Measurements from ENCODE around the gene SUMF1. TPM values are rescaled to one million over a fixed set of nuclear protein-coding genes. Genes with fewer than 3 reads are reported as not detected.

The SUMF1 gene
- total and polyA plus RNA-seq, 4 donors: 23.3 to 35.8 (median 28.4) TPM

DNA sequence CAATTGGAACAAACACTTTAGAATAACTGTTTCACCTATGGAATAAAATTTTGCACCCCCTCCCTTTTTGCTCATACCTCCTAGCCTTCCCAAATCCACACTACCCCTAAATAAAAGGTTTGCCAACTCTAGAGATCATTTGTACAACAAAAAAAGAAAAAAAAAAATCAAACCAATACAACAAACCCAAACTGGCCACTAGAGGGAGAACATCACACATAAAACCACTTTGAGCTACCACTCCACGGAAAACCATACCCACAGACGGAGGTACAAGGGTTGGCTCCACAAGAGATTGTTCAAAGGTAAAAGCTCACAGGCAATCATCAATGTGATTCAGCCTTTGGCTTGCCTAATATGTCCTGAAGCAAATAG lies 116.3 kb downstream of the SUMF1 start:
- no peak for DNase-seq
- WGBS, 2 donors: 0% methylated on average over 2 of the region's 2 CpGs
- Histone ChIP-seq H3K36me3 (ENCODE audit: control insufficient read depth in 1 of 2, insufficient read depth in 2 of 2, low read length in 1 of 2) (no peaks in the 10 kb centered on the region), H3K27ac (ENCODE audit: low read depth in 1 of 2, low read length in 2 of 2) (peak overlapping the region in 1 of 2 donors; percentile 67), H3K9me3 (ENCODE audit: control insufficient read depth, low read length) (no peaks in the 10 kb centered on the region), H3K4me3 (ENCODE audit: low read length in 2 of 2) (peak overlapping the region; percentile 35 to 40), H3K27me3 (ENCODE audit: control insufficient read depth in 1 of 2, insufficient read depth in 2 of 2, low read length in 1 of 2) (no peaks in the 10 kb centered on the region), H3K4me1 (ENCODE audit: control insufficient read depth in 1 of 2, insufficient read depth in 2 of 2, low read length in 2 of 2) (no peaks in the 10 kb centered on the region)
- intact Hi-C loops (cut with DNase I): loop anchor here (1.0 to 10.0 kb wide), 7 partner anchors 54 to 283 kb away; partner anchors contain the start of gene ITPR1 (in 2 of the 2)
- peak; percentile 94 for ATAC-seq (ENCODE audit: low FRiP score)

GRCh38 chr3:4343258-4343657 lies 123.8 kb downstream of the SUMF1 start:
- Histone ChIP-seq H3K36me3 (ENCODE audit: control insufficient read depth in 1 of 2, insufficient read depth in 2 of 2, low read length in 1 of 2) (no peaks in the 10 kb centered on the region), H3K27ac (ENCODE audit: low read depth in 1 of 2, low read length in 2 of 2) (no peak overlapping the region), H3K4me3 (ENCODE audit: low read length in 2 of 2) (no peak overlapping the region), H3K9me3 (ENCODE audit: control insufficient read depth, low read length) (no peaks in the 10 kb centered on the region), H3K4me1 (ENCODE audit: control insufficient read depth in 1 of 2, insufficient read depth in 2 of 2, low read length in 2 of 2) (peaks cover 0 to 3% of the 10 kb centered on the region in 2 donors), H3K27me3 (ENCODE audit: control insufficient read depth in 1 of 2, insufficient read depth in 2 of 2, low read length in 1 of 2) (no peaks in the 10 kb centered on the region)
- intact Hi-C loops (cut with DNase I): no loop called here
- DNase-seq: no peak
- 88 to 95% methylated on average over 1 of the region's 1 CpG for whole genome bisulfite sequencing, 2 donors
- no peak for ATAC-seq (ENCODE audit: low FRiP score)

GRCh38 chr3:4341336-4341675 lies 125.8 kb downstream of the SUMF1 start:
- peaks cover 1 to 3% of the 10 kb centered on the region in 2 donors for H3K4me1 ChIP-seq (ENCODE audit: control insufficient read depth in 1 of 2, insufficient read depth in 2 of 2, low read length in 2 of 2)
- DNase-seq: no peak
- no peak for ATAC-seq (ENCODE audit: low FRiP score)
- no peak overlapping the region for H3K4me3 ChIP-seq (ENCODE audit: low read length in 2 of 2)
- no peaks in the 10 kb centered on the region for H3K36me3 ChIP-seq (ENCODE audit: control insufficient read depth in 1 of 2, insufficient read depth in 2 of 2, low read length in 1 of 2)
- intact Hi-C loops (cut with DNase I): no loop called here
- no peak overlapping the region for H3K27ac ChIP-seq (ENCODE audit: low read depth in 1 of 2, low read length in 2 of 2)
- H3K9me3 ChIP-seq (ENCODE audit: control insufficient read depth, low read length): no peaks in the 10 kb centered on the region
- no peaks in the 10 kb centered on the region for H3K27me3 ChIP-seq (ENCODE audit: control insufficient read depth in 1 of 2, insufficient read depth in 2 of 2, low read length in 1 of 2)

DNA sequence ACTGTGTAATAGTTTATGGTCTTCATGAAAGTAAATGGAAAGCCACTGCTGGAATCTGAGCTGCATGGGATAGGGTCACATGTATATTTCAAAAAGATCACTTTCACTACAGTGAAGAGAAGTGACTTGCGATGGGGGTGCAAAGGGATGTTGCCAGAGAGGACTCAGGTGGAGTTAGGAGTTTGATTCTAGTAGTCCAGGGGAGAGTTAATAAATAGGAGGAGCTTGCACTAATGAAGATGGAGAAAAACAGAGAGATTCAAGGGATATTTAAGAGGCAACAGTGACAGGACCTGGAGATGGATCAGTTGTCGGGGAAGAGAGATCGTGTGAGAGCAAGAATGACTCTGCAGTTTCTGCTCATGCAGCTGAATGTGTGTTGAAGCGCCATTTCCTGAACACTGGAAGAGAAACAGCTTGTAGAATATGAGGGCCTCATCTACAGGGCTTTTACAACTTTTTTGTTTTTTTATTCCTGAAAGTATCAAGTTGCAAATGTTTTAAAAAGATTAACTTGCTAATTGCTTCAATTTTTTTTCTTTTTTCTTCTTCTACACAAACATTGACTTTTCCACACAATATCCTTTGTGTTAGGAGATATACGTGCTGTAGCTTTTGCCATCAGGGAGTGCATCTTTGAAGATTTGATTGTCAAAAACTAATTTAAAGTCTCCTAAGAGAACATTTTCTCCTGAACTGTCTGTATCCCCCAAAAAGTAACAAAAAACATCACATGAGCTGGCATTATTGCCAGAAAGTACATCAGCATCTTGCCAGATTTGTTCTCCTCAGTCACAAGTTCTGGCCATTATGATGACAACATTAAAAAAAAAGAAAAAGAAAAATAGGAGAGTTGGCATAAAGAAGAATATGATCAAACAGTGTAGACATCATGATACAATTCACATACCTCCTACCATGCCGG lies 126.4 kb downstream of the SUMF1 start:
- DNase-seq: no peak
- WGBS, 2 donors: 30 to 36% methylated on average over 6 of the region's 6 CpGs
- Histone ChIP-seq H3K27ac (ENCODE audit: low read depth in 1 of 2, low read length in 2 of 2) (peak overlapping the region in 1 of 2 donors; percentile 4), H3K4me1 (ENCODE audit: control insufficient read depth in 1 of 2, insufficient read depth in 2 of 2, low read length in 2 of 2) (peaks cover 1 to 3% of the 10 kb centered on the region in 2 donors), H3K4me3 (ENCODE audit: low read length in 2 of 2) (no peak overlapping the region), H3K36me3 (ENCODE audit: control insufficient read depth in 1 of 2, insufficient read depth in 2 of 2, low read length in 1 of 2) (no peaks in the 10 kb centered on the region), H3K9me3 (ENCODE audit: control insufficient read depth, low read length) (no peaks in the 10 kb centered on the region), H3K27me3 (ENCODE audit: control insufficient read depth in 1 of 2, insufficient read depth in 2 of 2, low read length in 1 of 2) (no peaks in the 10 kb centered on the region)
- intact Hi-C loops (cut with DNase I): no loop called here
- ATAC-seq (ENCODE audit: low FRiP score): peak; percentile 67

DNA sequence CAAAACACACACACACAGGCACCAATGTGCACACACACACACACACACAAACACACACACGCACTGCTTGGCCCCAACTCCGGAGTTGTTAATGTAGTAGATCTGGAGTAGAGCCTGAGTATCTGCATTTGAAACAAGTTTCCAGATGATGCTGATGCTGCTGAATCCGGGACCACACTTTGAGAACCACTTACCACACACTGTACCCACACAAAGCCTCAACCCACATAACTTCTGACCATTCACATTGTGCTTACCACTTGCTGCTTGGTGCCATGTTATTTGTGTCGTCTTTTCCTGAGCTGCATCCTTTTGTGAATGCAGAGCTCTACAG lies 127.0 kb downstream of the SUMF1 start:
- 95 to 98% methylated on average over 4 of the region's 4 CpGs for WGBS, 2 donors
- intact Hi-C loops (cut with DNase I): no loop called here
- H3K4me1 ChIP-seq (ENCODE audit: control insufficient read depth in 1 of 2, insufficient read depth in 2 of 2, low read length in 2 of 2): peaks cover 1 to 3% of the 10 kb centered on the region in 2 donors
- no peak overlapping the region for H3K4me3 ChIP-seq (ENCODE audit: low read length in 2 of 2)
- DNase-seq (no peak), ATAC-seq (ENCODE audit: low FRiP score) (no peak)
- H3K36me3 ChIP-seq (ENCODE audit: control insufficient read depth in 1 of 2, insufficient read depth in 2 of 2, low read length in 1 of 2): no peaks in the 10 kb centered on the region
- H3K27ac ChIP-seq (ENCODE audit: low read depth in 1 of 2, low read length in 2 of 2): no peak overlapping the region
- H3K9me3 ChIP-seq (ENCODE audit: control insufficient read depth, low read length): no peaks in the 10 kb centered on the region
- H3K27me3 ChIP-seq (ENCODE audit: control insufficient read depth in 1 of 2, insufficient read depth in 2 of 2, low read length in 1 of 2): no peaks in the 10 kb centered on the region

DNA sequence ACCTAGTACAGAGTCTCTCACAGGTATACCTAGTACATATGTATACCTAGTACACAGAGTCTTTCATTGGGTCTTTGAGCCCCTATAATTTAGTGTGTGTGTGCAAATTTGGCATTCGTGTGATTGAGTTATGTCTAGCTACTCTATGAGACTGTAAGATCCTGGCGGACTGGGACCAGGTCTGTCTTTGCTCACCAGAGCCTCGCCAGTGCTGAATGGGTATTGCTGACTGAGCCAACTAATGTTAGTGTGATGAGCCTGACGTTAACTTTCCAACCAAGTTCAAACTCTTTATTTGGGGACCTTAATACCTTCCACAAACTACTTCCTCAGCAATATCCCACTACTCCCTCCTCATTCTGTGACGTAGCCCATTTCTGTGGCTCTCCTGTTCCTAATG lies 128.3 kb downstream of the SUMF1 start:
- intact Hi-C loops (cut with DNase I): no loop called here
- peaks cover 1 to 3% of the 10 kb centered on the region in 2 donors for H3K4me1 ChIP-seq (ENCODE audit: control insufficient read depth in 1 of 2, insufficient read depth in 2 of 2, low read length in 2 of 2)
- H3K27ac ChIP-seq (ENCODE audit: low read depth in 1 of 2, low read length in 2 of 2): no peak overlapping the region

DNA sequence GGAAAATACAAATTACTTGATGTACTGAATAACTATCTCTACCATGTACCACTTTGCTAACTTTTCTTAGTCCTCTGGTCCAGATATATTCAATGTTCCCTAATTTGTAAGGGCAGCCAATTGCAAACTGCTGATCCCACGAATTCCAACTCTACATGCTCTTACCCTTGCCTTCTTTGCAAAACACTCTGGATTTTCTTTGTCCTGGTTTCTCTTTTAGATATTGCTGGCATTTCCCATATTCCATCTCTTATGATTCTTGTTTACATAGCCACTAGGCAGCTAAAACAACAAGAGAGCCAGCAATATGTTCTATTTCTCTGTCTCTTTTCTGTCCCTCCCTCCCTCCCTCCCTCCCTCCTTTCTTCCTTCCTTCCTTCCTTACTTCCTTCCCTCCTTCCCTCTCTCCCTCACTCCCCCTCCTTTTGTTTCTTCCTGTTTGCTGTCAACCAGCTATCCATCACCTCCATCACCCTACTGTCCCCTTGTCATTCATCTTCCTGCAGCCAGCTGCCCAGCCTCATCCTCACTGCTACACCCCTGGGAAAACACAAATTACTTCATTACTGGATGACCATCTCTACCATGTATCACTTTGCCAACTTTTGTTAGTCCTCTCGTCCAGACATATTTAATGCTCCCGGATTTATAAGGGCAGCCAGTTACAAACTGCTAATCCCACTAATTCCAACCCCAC lies 130.1 kb downstream of the SUMF1 start:
- WGBS, 2 donors: 25 to 30% methylated on average over 3 of the region's 3 CpGs
- intact Hi-C loops (cut with DNase I): no loop called here
- Histone ChIP-seq H3K27me3 (ENCODE audit: control insufficient read depth in 1 of 2, insufficient read depth in 2 of 2, low read length in 1 of 2) (no peaks in the 10 kb centered on the region), H3K4me1 (ENCODE audit: control insufficient read depth in 1 of 2, insufficient read depth in 2 of 2, low read length in 2 of 2) (peaks cover 0 to 1% of the 10 kb centered on the region in 2 donors), H3K4me3 (ENCODE audit: low read length in 2 of 2) (no peak overlapping the region), H3K36me3 (ENCODE audit: control insufficient read depth in 1 of 2, insufficient read depth in 2 of 2, low read length in 1 of 2) (no peaks in the 10 kb centered on the region), H3K9me3 (ENCODE audit: control insufficient read depth, low read length) (no peaks in the 10 kb centered on the region), H3K27ac (ENCODE audit: low read depth in 1 of 2, low read length in 2 of 2) (no peak overlapping the region)
- no peak for ATAC-seq (ENCODE audit: low FRiP score)
- DNase-seq: no peak

More for the DNA sequence above, 128.3 kb downstream of the SUMF1 start:
- Histone ChIP-seq H3K4me3 (ENCODE audit: low read length in 2 of 2) (no peak overlapping the region), H3K36me3 (ENCODE audit: control insufficient read depth in 1 of 2, insufficient read depth in 2 of 2, low read length in 1 of 2) (no peaks in the 10 kb centered on the region), H3K27me3 (ENCODE audit: control insufficient read depth in 1 of 2, insufficient read depth in 2 of 2, low read length in 1 of 2) (no peaks in the 10 kb centered on the region), H3K9me3 (ENCODE audit: control insufficient read depth, low read length) (no peaks in the 10 kb centered on the region)
- ATAC-seq (ENCODE audit: low FRiP score) (no peak), DNase-seq (no peak)
- WGBS, 2 donors: 91 to 97% methylated on average over 5 of the region's 5 CpGs

- Histone ChIP-seq H3K27me3 (ENCODE audit: control insufficient read depth in 1 of 2, insufficient read depth in 2 of 2, low read length in 1 of 2) (no peaks in the 10 kb centered on the region), H3K36me3 (ENCODE audit: control insufficient read depth in 1 of 2, insufficient read depth in 2 of 2, low read length in 1 of 2) (no peaks in the 10 kb centered on the region), H3K4me1 (ENCODE audit: control insufficient read depth in 1 of 2, insufficient read depth in 2 of 2, low read length in 2 of 2) (peaks cover 0 to 1% of the 10 kb centered on the region in 2 donors), H3K4me3 (ENCODE audit: low read length in 2 of 2) (no peak overlapping the region), H3K9me3 (ENCODE audit: control insufficient read depth, low read length) (no peaks in the 10 kb centered on the region), H3K27ac (ENCODE audit: low read depth in 1 of 2, low read length in 2 of 2) (no peak overlapping the region)
- ATAC-seq (ENCODE audit: low FRiP score) (no peak), DNase-seq (no peak)
- WGBS, 2 donors: 55 to 63% methylated on average over 5 of the region's 5 CpGs
- intact Hi-C loops (cut with DNase I): no loop called here
These were observed 131.1 kb downstream of the SUMF1 start for GRCh38 chr3:4335840-4336562.

Data from aorta (tissue), 5 donors.